Measurements from ENCODE around the gene SEMA4A.

GRCh38 chr1:156195853-156196252, 42.5 kb downstream of the SEMA4A start:
- TF ChIP-seq EZH2 (IDR thresholded peaks at IDR 0.05) = no peak
- TF ChIP-seq POLR2AphosphoS5 (IDR thresholded peaks at IDR 0.05; ENCODE audit: borderline replicate concordance, low read depth, low read length) = no peak
